COLO829 (cell line): Measurements from ENCODE around the gene BTBD9.
"Not testable (repeated sequence)": the region's sequence is repeated elsewhere in the genome, so short reads cannot be mapped to it uniquely, and the experiment has no call there.

Experiments used
- DNase-seq: peaks from one replicate; pipeline ENCODE4 v3.0.0; 2012; ENCODE audit warnings: low spot score

BTBD9 gene

GRCh38 chr6:38429546-38429945 is 210.2 kb downstream of the BTBD9 start:
- DNase-seq = no peak

GRCh38 chr6:38427492-38428210 is 212.1 kb downstream of the BTBD9 start:
- no peak for DNase-seq

GRCh38 chr6:38425788-38426488 is 213.8 kb downstream of the BTBD9 start:
- not testable (repeated sequence) for DNase-seq

- no peak for DNase-seq
Observed at GRCh38 chr6:38423746-38424145, 216.0 kb downstream of the BTBD9 start.

GRCh38 chr6:38420207-38420606 is 219.5 kb downstream of the BTBD9 start:
- no peak for DNase-seq

GRCh38 chr6:38417521-38417920 is 222.2 kb downstream of the BTBD9 start:
- no peak for DNase-seq

- DNase-seq = no peak
Observed at GRCh38 chr6:38415231-38416005, 224.3 kb downstream of the BTBD9 start.

- no peak for DNase-seq
Observed at GRCh38 chr6:38413102-38413800, 226.5 kb downstream of the BTBD9 start.

- DNase-seq = no peak
Observed at GRCh38 chr6:38407192-38407591, 232.5 kb downstream of the BTBD9 start.

- no peak for DNase-seq
Observed at GRCh38 chr6:38406096-38406495, 233.6 kb downstream of the BTBD9 start.

- no peak for DNase-seq
Observed at GRCh38 chr6:38404900-38405556, 234.7 kb downstream of the BTBD9 start.

GRCh38 chr6:38404355-38404754 is 235.4 kb downstream of the BTBD9 start:
- DNase-seq = no peak

- no peak for DNase-seq
Observed at GRCh38 chr6:38403548-38403947, 236.2 kb downstream of the BTBD9 start.

- no peak for DNase-seq
Observed at GRCh38 chr6:38400764-38401163, 239.0 kb downstream of the BTBD9 start.

GRCh38 chr6:38400101-38400500 is 239.6 kb downstream of the BTBD9 start:
- no peak for DNase-seq

- no peak for DNase-seq
Observed at GRCh38 chr6:38396209-38396608, 243.5 kb downstream of the BTBD9 start.

GRCh38 chr6:38393986-38394385 is 245.7 kb downstream of the BTBD9 start:
- no peak for DNase-seq

GRCh38 chr6:38391626-38392579 is 247.8 kb downstream of the BTBD9 start:
- DNase-seq = no peak

GRCh38 chr6:38391206-38391605 is 248.5 kb downstream of the BTBD9 start:
- no peak for DNase-seq

- DNase-seq = no peak
Observed at GRCh38 chr6:38389875-38390274, 249.9 kb downstream of the BTBD9 start.

- DNase-seq = no peak
Observed at GRCh38 chr6:38387971-38388370, 251.8 kb downstream of the BTBD9 start.
